ENCODE results near the gene HUWE1.

DNA sequence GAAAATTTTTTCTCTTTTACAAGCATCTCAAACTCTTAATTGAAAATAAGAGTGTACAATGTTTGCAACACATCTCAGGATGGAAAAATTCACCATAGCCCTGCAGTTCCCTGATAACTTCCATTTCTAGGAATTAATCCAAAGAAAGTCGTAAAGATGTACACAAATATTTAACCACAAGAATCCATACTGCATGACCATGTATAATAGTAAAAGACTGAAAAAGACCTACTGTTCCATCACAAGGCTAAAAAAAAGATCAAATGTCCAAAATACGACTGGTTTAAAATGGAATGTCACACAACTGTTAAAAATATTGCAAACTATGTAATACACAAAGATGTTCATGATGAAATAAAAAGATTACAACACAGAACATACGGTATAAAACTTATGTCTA, 32.1 kb downstream of the HUWE1 start:
- TF ChIP-seq, protein P1, sequence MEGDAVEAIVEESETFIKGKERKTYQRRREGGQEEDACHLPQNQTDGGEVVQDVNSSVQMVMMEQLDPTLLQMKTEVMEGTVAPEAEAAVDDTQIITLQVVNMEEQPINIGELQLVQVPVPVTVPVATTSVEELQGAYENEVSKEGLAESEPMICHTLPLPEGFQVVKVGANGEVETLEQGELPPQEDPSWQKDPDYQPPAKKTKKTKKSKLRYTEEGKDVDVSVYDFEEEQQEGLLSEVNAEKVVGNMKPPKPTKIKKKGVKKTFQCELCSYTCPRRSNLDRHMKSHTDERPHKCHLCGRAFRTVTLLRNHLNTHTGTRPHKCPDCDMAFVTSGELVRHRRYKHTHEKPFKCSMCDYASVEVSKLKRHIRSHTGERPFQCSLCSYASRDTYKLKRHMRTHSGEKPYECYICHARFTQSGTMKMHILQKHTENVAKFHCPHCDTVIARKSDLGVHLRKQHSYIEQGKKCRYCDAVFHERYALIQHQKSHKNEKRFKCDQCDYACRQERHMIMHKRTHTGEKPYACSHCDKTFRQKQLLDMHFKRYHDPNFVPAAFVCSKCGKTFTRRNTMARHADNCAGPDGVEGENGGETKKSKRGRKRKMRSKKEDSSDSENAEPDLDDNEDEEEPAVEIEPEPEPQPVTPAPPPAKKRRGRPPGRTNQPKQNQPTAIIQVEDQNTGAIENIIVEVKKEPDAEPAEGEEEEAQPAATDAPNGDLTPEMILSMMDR (conservative IDR thresholded peaks at IDR 0.05) = no peak
- no peak for TF ChIP-seq EZH2 (IDR thresholded peaks at IDR 0.05; ENCODE audit: low read depth)

All from PC-9 (cell line).